Tibial artery (tissue), 4 donors: ENCODE results near the gene CHST6.
"Not testable (repeated sequence)": the region's sequence is repeated elsewhere in the genome, so short reads cannot be mapped to it uniquely, and the experiment has no call there.

Source experiments
- DNase-seq, 2 donors: peaks; one replicate each; pipeline ENCODE4 v3.0.0-alpha.2; 2019
- H3K27ac ChIP-seq, 2 donors: fragments of 200-600 bp; sonication (generic) in 1 of 2; 1 replicate in 1 of 2; 2 replicates in 1 of 2; pipeline ENCODE4 v1.5.1; 2018 to 2019; ENCODE audit warnings: mild to moderate bottlenecking in 1 of 2
- H3K27me3 ChIP-seq, 2 donors: fragments of 200-600 bp; sonication (generic) in 1 of 2; one replicate each; pipeline versions ENCODE4 v1.5.1 to v1.6.0; 2016 to 2019
- H3K36me3 ChIP-seq, 3 donors: fragments of 200-600 bp; sonication (generic) in 2 of 3; one replicate each; pipeline ENCODE4 v1.5.1; 2016 to 2019; ENCODE audit warnings: mild to moderate bottlenecking in 2 of 3
- H3K4me1 ChIP-seq, 4 donors: fragments of 200-600 bp; sonication (generic) in 2 of 4; 1 replicate in 3 of 4; 2 replicates in 1 of 4; pipeline ENCODE4 v1.5.1; 2016 to 2019
- H3K4me3 ChIP-seq, 2 donors: fragments of 200-600 bp; sonication (generic) in 1 of 2; 1 replicate in 1 of 2; 2 replicates in 1 of 2; pipeline ENCODE4 v1.5.1; 2018 to 2019; ENCODE audit warnings: mild to moderate bottlenecking in 2 of 2
- H3K9me3 ChIP-seq, 3 donors: fragments of 200-600 bp; sonication (generic) in 1 of 3; one replicate each; pipeline ENCODE4 v1.5.1; 2016 to 2019
- intact Hi-C: fragments of 100-400 bp; cut with DNase I; formaldehyde crosslinking; loops from one replicate; pipeline ENCODE4 v1.15.0; 2023; ENCODE audit warnings: low total_unique reads
- TF ChIP-seq, protein P1 (sequence below), 2 experiments: fragments of 200-600 bp in 1 of 2; fragments of 450-650 bp in 1 of 2; IDR thresholded peaks; one replicate each; pipeline ENCODE4 v1.5.1; 2017 to 2019; ENCODE audit warnings: antibody characterized with exemption in 2 of 2, mild to moderate bottlenecking in 1 of 2, moderate library complexity in 1 of 2

CHST6 gene

DNA sequence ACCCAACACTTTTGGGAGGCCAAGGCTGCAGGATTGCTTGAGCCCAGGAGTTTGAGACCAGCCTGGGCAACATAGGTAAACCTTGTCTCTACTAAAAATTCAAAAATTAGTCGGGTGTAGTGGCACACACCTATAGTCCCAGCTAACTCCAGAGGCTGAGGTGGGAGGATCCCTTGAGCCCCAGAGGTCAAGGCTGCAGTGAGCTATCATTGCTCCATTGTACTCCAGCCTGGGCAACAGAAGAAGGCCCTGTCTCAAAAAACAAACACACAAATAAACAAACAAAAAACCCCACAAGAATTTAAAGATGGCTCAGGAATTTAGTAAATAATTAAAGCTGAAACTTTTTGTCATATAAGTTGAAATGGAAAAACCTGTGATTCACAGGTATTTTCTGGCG lies 28.5 kb downstream of the CHST6 start:
- no peak for DNase-seq
- Histone ChIP-seq H3K27me3 (no peaks in the 10 kb centered on the region), H3K27ac (no peak overlapping the region), H3K9me3 (no peaks in the 10 kb centered on the region), H3K4me3 (no peak overlapping the region), H3K36me3 (no peaks in the 10 kb centered on the region), H3K4me1 (peaks cover 0 to 17% (median 7%) of the 10 kb centered on the region in 4 donors)
- intact Hi-C loops = no loop called here
- TF ChIP-seq, protein P1, sequence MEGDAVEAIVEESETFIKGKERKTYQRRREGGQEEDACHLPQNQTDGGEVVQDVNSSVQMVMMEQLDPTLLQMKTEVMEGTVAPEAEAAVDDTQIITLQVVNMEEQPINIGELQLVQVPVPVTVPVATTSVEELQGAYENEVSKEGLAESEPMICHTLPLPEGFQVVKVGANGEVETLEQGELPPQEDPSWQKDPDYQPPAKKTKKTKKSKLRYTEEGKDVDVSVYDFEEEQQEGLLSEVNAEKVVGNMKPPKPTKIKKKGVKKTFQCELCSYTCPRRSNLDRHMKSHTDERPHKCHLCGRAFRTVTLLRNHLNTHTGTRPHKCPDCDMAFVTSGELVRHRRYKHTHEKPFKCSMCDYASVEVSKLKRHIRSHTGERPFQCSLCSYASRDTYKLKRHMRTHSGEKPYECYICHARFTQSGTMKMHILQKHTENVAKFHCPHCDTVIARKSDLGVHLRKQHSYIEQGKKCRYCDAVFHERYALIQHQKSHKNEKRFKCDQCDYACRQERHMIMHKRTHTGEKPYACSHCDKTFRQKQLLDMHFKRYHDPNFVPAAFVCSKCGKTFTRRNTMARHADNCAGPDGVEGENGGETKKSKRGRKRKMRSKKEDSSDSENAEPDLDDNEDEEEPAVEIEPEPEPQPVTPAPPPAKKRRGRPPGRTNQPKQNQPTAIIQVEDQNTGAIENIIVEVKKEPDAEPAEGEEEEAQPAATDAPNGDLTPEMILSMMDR (IDR thresholded peaks at IDR 0.05) = no peak

DNA sequence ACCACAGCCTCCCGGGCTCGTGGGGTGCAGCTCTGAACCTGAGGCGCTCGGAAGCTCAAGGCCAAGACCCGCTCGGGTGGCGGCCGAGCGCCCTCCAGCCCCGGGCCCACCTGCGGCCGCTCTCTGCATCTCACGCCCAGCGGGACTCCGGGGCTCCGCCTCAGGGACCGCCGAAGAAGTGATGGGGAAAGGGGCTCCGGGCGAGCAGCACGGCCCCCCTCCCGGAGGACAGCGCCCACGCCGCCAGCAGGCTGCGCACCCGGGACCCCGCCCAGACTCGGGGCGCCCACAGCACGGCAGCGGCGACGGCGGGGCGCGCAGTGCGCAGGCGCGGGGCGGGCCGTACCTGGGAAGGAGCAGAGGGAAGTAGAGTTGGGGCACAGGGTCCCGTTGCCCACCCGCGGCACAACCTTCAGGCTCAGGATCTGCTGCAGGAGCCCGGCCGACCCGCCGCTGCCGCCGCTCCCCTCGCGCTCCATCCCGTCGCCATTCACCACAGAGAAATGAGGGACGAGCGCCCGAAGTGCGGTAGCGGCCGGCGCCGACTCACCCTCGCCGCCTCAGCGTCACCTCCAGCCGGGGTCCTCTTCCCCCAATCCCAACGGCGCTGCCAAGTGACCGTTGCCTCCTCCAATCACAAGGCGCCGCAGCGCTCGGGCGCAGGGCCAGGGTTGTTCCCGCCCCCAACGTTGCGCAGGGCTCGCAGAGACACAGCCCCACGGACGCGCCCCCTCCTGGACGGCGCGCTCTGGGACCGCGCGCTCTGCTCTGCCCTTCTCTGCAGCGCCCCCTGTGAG lies 30.9 kb downstream of the CHST6 start, which contains the start of gene TMEM170A:
TMEM170A (minus strand) TSS at position 568 of the 797 bp plus-strand sequence; CDS start at position 479, 89 bp downstream.
- peak within 1 kb of the TSS; percentile 91 to 93 for H3K27ac ChIP-seq
- DNase-seq = peak; percentile 99 to 100
- peak within 1 kb of the TSS; percentile 68 to 92 for H3K4me3 ChIP-seq
- H3K4me1 ChIP-seq = peaks cover 0 to 31% (median 7%) of the 10 kb centered on the region in 4 donors
- TF ChIP-seq, protein P1 (IDR thresholded peaks at IDR 0.05) = peak; percentile 100
- no peaks in the 10 kb centered on the region for H3K9me3 ChIP-seq
- intact Hi-C loops = loop anchor here (5.0 kb wide), 1 partner anchor 267 kb away; no protein-coding TSS in a partner anchor
- H3K27me3 ChIP-seq = no peaks in the 10 kb centered on the region
- H3K36me3 ChIP-seq = no peaks in the 10 kb centered on the region

DNA sequence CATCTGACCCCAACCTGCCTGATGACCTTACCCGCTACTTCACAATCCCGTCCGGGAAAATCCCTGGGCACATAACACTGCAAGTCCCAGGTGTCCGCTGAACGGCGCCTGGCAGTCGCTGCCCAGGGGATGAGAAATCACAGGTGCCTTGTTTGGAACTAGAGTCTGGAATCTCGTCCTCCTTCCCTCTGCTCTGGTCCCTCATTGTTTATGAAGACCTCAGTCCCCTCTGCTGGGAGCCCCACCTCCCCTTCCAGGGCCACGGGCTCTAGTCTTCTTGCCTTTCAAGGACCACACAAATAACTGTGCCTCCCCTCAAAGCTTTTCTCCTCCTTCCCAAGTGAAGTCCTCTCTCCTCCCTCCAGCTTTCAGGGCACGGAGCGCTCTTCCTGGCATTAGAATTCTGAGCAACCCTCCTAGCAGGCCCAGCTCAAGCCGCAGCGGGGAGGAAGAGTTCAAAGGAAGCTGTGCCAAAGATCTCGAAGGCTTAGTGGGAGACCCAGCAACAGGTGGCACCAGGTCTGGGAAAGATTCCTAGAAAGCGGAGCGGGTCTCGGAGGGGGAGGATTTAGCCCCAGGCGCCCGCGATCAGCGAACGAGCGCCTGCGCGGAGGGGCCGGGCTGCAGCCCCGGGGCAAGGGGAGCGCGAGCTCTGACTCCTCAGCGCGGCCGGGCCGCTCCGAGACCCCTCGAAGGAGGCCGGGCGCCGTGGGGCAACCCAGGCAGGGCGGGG lies 31.7 kb downstream of the CHST6 start:
- H3K27me3 ChIP-seq, H3K36me3 ChIP-seq, H3K9me3 ChIP-seq: not testable (repeated sequence)
- DNase-seq = peak in 1 of 2 donors; percentile 67
- Histone ChIP-seq H3K27ac (peak overlapping the region; percentile 91 to 93), H3K4me3 (peak overlapping the region; percentile 68 to 92), H3K4me1 (peaks cover 0 to 31% (median 7%) of the 10 kb centered on the region in 4 donors)
- intact Hi-C loops = loop anchor here (5.0 kb wide), 1 partner anchor 266 kb away; no protein-coding TSS in a partner anchor

DNA sequence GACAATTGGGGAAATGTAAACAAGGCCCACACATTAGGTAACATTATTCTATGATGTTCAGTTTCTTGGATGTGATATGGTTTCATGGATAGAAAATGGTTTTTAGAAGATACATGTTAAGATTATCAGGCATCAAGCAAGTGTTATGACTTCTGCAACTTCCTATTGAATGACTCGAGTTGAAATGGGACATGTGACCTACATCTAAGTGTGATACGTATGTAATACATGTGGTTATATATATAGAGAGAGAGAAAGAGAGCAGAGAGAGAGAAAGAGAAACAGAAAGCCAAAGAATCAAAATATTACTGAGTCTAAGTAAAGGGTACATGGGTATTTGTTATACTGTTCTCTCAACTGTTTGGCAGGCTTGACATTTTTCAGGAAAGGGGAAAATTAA lies 32.4 kb downstream of the CHST6 start:
- no peaks in the 10 kb centered on the region for H3K9me3 ChIP-seq
- intact Hi-C loops = loop anchor here (5.0 kb wide), 1 partner anchor 266 kb away; no protein-coding TSS in a partner anchor
- H3K4me3 ChIP-seq = peak overlapping the region; percentile 68 to 92
- TF ChIP-seq, protein P1 (IDR thresholded peaks at IDR 0.05) = no peak
- H3K27ac ChIP-seq = no peak overlapping the region
- peaks cover 0 to 31% (median 7%) of the 10 kb centered on the region in 4 donors for H3K4me1 ChIP-seq
- H3K36me3 ChIP-seq = no peaks in the 10 kb centered on the region
- no peaks in the 10 kb centered on the region for H3K27me3 ChIP-seq
- DNase-seq = no peak

DNA sequence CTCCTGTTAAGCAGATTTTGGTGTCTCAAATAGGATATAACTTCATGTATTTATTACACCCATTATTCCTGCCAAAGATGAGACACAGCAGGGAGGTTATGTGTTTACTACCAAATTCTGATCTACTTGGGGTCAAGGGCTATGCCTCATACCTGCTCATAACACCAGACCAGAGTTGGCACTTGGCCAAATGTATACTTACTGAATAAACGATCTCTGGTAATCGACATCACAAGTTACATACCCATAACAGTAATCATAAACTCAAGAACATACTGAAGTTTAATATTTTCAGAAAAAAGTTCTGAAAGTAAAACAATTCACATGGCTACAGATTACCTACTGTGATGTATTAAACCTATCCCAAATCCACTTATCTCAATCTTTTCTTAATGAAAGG lies 33.7 kb downstream of the CHST6 start:
- no peaks in the 10 kb centered on the region for H3K27me3 ChIP-seq
- intact Hi-C loops = loop anchor here (5.0 kb wide), 1 partner anchor 264 kb away; no protein-coding TSS in a partner anchor
- H3K27ac ChIP-seq = no peak overlapping the region
- H3K4me1 ChIP-seq = peaks cover 0 to 31% (median 7%) of the 10 kb centered on the region in 4 donors
- no peaks in the 10 kb centered on the region for H3K9me3 ChIP-seq
- H3K36me3 ChIP-seq = no peaks in the 10 kb centered on the region
- TF ChIP-seq, protein P1 (IDR thresholded peaks at IDR 0.05) = no peak
- H3K4me3 ChIP-seq = no peak overlapping the region
- DNase-seq = no peak
